IPS-20b (cell line): ENCODE data around the gene SLC6A12.
"Not testable (repeated sequence)": the region's sequence is repeated elsewhere in the genome, so short reads cannot be mapped to it uniquely, and the experiment has no call there.

Source experiments
- H3K27ac ChIP-seq: one replicate; pipeline ENCODE4 v1.5.1; 2013; ENCODE audit warnings: low read length
- H3K27me3 ChIP-seq: 2 replicates; pipeline ENCODE4 v1.6.1; 2013; ENCODE audit warnings: mild to moderate bottlenecking, low read length, inconsistent platforms; ENCODE audit not compliant: insufficient read depth
- H3K36me3 ChIP-seq: 2 replicates; pipeline ENCODE4 v1.6.1; 2013; ENCODE audit warnings: low read depth, mild to moderate bottlenecking, inconsistent platforms, low read length, moderate library complexity; ENCODE audit not compliant: insufficient read depth
- H3K4me1 ChIP-seq: 2 replicates; pipeline ENCODE4 v1.6.1; 2013; ENCODE audit warnings: mild to moderate bottlenecking, control low read depth, inconsistent platforms, low read length, moderate library complexity; ENCODE audit not compliant: insufficient read depth
- H3K4me3 ChIP-seq: 2 replicates; pipeline ENCODE4 v1.5.1; 2013; ENCODE audit warnings: mild to moderate bottlenecking, low read length, inconsistent platforms
- H3K9ac ChIP-seq: 2 replicates; pipeline ENCODE4 v1.6.1; 2013; ENCODE audit warnings: low read depth, mild to moderate bottlenecking, inconsistent platforms, low read length, moderate library complexity
- H3K9me3 ChIP-seq: 2 replicates; pipeline ENCODE4 v1.6.1; 2013; ENCODE audit warnings: mild to moderate bottlenecking, low read depth, low read length, inconsistent platforms; ENCODE audit not compliant: insufficient read depth

Gene SLC6A12

GRCh38 chr12:194276-194675 lies 19.7 kb downstream of the SLC6A12 start:
- no peaks in the 10 kb centered on the region for H3K9me3 ChIP-seq
- no peak overlapping the region for H3K4me3 ChIP-seq
- H3K36me3 ChIP-seq: no peaks in the 10 kb centered on the region
- H3K4me1 ChIP-seq: no peaks in the 10 kb centered on the region
- H3K27me3 ChIP-seq: peaks cover 64% of the 10 kb centered on the region
- no peak overlapping the region for H3K9ac ChIP-seq
- no peak overlapping the region for H3K27ac ChIP-seq

- H3K9me3 ChIP-seq: no peaks in the 10 kb centered on the region
- peaks cover 72% of the 10 kb centered on the region for H3K27me3 ChIP-seq
- no peak overlapping the region for H3K4me3 ChIP-seq
- no peaks in the 10 kb centered on the region for H3K4me1 ChIP-seq
- no peak overlapping the region for H3K27ac ChIP-seq
- H3K36me3 ChIP-seq: no peaks in the 10 kb centered on the region
- no peak overlapping the region for H3K9ac ChIP-seq
These were observed 20.7 kb downstream of the SLC6A12 start for GRCh38 chr12:193261-193660.

GRCh38 chr12:191541-191940 lies 22.4 kb downstream of the SLC6A12 start:
- peaks cover 79% of the 10 kb centered on the region for H3K27me3 ChIP-seq
- H3K36me3 ChIP-seq: no peaks in the 10 kb centered on the region
- H3K4me1 ChIP-seq: no peaks in the 10 kb centered on the region
- H3K9ac ChIP-seq: no peak overlapping the region
- no peaks in the 10 kb centered on the region for H3K9me3 ChIP-seq
- no peak overlapping the region for H3K4me3 ChIP-seq
- no peak overlapping the region for H3K27ac ChIP-seq

- no peak overlapping the region for H3K27ac ChIP-seq
- H3K36me3 ChIP-seq: no peaks in the 10 kb centered on the region
- H3K9me3 ChIP-seq: no peaks in the 10 kb centered on the region
- H3K27me3 ChIP-seq: peaks cover 79% of the 10 kb centered on the region
- no peak overlapping the region for H3K9ac ChIP-seq
- no peak overlapping the region for H3K4me3 ChIP-seq
- no peaks in the 10 kb centered on the region for H3K4me1 ChIP-seq
These were observed 23.1 kb downstream of the SLC6A12 start for GRCh38 chr12:190881-191280.

DNA sequence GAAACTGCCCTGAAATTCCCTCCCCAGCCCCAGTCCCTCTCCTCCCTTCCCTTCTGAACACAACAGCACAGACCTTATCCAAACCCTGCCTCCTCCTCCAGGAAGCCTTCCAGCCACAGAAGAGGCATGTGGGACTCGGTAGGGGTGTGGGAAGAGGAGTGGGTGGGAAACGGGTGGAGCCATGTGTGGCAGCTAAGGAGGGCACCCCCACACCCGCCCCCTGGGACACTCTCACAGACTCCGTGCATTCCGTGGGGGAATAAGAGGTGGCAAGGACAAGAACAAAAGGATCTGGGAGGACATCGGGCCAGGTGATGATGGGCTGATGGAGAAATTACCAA lies 24.4 kb downstream of the SLC6A12 start:
- Histone ChIP-seq H3K4me3 (no peak overlapping the region), H3K27ac (no peak overlapping the region), H3K36me3 (no peaks in the 10 kb centered on the region), H3K9ac (no peak overlapping the region), H3K27me3 (peaks cover 71% of the 10 kb centered on the region), H3K4me1 (no peaks in the 10 kb centered on the region), H3K9me3 (no peaks in the 10 kb centered on the region)

- Histone ChIP-seq H3K27me3 (peaks cover 66% of the 10 kb centered on the region), H3K9me3 (no peaks in the 10 kb centered on the region), H3K36me3 (no peaks in the 10 kb centered on the region), H3K27ac (no peak overlapping the region), H3K4me3 (peak overlapping the region; percentile 79), H3K4me1 (no peaks in the 10 kb centered on the region), H3K9ac (peak overlapping the region; percentile 59; the same call in 1 of the 2 replicates)
These were observed 24.9 kb downstream of the SLC6A12 start for GRCh38 chr12:188910-189621.

DNA sequence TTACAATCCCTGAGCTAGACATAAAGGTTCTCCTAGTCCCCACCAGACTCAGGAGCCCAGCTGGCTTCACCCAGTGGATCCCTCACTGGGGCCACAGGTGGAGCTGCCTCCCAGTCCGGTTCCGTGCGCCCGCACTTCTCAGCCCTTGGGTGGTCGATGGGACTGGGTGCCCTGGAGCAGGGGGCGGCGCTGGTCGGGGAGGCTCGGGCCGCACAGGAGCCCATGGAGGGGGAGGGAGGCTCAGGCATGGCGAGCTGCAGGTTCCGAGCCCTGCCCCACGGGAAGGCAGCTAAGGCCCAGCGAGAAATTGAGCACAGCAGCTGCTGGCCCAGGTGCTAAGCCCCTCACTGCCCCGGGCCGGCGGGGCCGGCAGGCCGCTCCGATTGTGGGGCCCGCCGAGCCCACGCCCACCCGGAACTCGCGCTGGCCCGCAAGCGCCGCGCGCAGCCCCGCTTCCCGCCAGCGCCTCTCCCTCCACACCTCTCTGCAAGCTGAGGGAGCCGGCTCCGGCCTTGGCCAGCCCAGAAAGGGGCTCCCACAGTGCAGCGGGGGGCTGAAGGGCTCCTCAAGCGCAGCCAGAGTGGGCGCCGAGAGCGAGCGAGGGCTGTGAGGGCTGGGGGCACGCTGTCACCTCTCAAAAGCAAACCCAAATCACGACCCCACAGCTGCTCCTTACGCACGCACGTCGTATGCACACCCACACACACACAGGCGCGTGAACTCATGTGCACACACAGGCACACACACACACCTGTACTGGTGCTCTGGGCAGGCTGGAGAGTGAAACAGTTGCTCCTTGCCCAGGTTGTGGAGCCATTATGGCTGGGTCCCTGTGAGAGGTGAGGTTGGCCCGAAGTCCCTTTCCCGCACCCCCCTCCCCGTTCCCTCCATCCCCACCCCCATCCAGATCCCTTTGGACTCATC lies 25.7 kb downstream of the SLC6A12 start:
- not testable (repeated sequence) for H3K27ac ChIP-seq, H3K4me1 ChIP-seq, H3K36me3 ChIP-seq, H3K9me3 ChIP-seq
- peaks cover 62% of the 10 kb centered on the region for H3K27me3 ChIP-seq
- peak overlapping the region; percentile 79 for H3K4me3 ChIP-seq
- peak overlapping the region; percentile 59; the same call in 1 of the 2 replicates for H3K9ac ChIP-seq

DNA sequence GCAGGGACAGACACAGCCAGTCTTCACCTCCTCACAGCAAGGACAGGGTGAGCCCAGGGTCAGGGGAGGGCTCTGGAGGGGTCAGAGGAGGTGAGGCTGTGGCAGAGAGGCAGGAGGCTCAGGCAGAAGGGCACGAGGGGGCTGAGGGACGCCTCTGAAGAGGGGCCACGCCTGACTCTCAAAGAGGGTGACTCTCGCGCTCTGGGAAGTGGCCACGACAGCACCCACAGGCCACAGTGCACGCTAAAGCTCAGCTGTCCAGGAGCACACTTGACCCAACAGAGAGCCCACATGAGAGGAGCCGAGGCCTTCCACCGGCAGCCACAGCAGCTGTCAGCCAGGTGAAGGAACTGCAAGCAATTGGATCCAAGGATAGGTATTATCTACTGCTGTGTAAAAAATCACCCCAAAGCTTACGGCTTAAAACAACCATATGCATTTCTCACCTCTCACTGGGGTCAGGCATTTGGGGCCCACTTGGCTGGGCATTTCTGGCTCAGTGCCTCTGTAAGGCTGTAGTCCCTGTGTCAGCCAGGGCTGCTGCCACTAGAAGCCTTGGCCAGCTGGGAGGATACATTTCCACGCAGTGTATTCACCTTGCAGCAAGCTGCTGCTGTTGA lies 27.8 kb downstream of the SLC6A12 start:
- no peaks in the 10 kb centered on the region for H3K4me1 ChIP-seq
- no peak overlapping the region for H3K27ac ChIP-seq
- H3K4me3 ChIP-seq: no peak overlapping the region
- no peaks in the 10 kb centered on the region for H3K9me3 ChIP-seq
- H3K36me3 ChIP-seq: no peaks in the 10 kb centered on the region
- no peak overlapping the region for H3K9ac ChIP-seq
- H3K27me3 ChIP-seq: peaks cover 45% of the 10 kb centered on the region

- Histone ChIP-seq H3K27me3 (peaks cover 39% of the 10 kb centered on the region), H3K4me1 (no peaks in the 10 kb centered on the region), H3K27ac (no peak overlapping the region), H3K4me3 (no peak overlapping the region), H3K9ac (no peak overlapping the region), H3K9me3 (no peaks in the 10 kb centered on the region), H3K36me3 (no peaks in the 10 kb centered on the region)
These were observed 28.4 kb downstream of the SLC6A12 start for GRCh38 chr12:185576-185955.

DNA sequence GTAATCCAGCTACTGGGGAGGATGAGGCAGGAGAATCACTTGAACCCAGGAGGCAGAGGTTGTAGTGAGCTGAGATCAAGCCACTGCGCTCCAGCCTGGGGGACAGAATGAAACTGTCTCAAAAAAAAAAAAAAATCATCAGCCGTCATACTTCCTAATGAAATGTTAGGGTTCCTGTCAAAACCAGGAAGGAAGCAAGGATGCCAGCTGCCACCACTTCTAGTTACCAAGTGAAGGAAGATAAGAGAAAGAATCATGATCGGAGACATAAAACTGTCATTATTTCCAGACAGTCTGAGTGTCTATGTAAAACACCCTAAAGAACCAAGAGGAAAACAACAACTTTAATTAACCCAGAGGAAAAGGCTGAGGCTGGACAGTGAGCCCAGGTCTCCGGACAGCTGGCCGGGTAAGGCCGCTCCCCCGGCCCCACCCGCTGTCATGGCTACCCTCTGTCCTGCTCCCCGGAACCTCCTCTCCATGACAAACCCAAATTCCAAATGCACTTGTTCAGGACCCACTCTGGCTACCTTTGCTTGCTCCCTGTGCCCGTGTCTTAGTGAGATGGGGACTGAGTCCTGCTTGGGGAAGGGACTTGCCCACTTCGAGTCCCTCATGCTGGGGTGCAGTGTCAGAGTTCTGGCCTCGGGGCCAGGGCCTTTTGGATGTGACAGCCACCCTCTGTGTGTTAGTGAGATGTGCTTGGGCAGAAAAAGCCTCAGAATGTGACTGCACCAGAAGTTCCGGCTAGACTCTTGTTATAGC lies 29.0 kb downstream of the SLC6A12 start:
- Histone ChIP-seq H3K9ac (no peak overlapping the region), H3K9me3 (no peaks in the 10 kb centered on the region), H3K27me3 (peaks cover 34% of the 10 kb centered on the region), H3K36me3 (no peaks in the 10 kb centered on the region), H3K4me3 (no peak overlapping the region), H3K4me1 (no peaks in the 10 kb centered on the region), H3K27ac (no peak overlapping the region)

DNA sequence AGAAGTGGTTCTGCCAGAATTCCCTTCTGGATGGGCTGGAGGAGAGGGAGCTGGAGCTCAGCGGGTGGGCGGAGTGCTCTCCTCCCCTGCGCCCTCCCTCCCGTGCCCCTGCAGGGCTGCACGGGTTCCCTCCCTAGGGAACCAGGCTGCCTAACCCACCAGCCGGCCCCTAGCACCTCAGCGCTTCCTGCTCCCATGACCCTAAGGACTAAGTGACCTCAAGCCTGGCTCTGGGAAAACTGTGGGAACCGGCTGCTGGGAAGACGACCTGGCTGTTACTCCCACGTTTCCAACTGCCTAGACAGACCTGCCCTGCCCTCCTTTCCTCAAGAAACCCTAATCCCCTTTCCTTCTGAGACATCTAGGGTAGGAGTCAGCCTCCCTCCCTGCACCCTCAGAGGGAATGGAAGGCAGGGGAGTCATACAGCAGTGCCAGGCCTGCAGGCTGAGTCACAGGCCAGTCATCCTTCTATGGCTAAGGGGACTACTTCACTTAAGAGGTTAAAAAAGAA lies 31.5 kb downstream of the SLC6A12 start:
- H3K27ac ChIP-seq: no peak overlapping the region
- peaks cover 6% of the 10 kb centered on the region for H3K4me1 ChIP-seq
- no peaks in the 10 kb centered on the region for H3K9me3 ChIP-seq
- H3K9ac ChIP-seq: no peak overlapping the region
- peaks cover 10% of the 10 kb centered on the region for H3K27me3 ChIP-seq
- H3K4me3 ChIP-seq: no peak overlapping the region
- no peaks in the 10 kb centered on the region for H3K36me3 ChIP-seq
